Measurements from ENCODE around the gene OTP. TPM values are rescaled to one million over a fixed set of nuclear protein-coding genes. Genes with fewer than 3 reads are reported as not detected.
"Not testable (repeated sequence)": the region's sequence is repeated elsewhere in the genome, so short reads cannot be mapped to it uniquely, and the experiment has no call there.

OTP gene
- total and polyA plus RNA-seq, 7 donors: 0.01 TPM; not detected in 6

DNA sequence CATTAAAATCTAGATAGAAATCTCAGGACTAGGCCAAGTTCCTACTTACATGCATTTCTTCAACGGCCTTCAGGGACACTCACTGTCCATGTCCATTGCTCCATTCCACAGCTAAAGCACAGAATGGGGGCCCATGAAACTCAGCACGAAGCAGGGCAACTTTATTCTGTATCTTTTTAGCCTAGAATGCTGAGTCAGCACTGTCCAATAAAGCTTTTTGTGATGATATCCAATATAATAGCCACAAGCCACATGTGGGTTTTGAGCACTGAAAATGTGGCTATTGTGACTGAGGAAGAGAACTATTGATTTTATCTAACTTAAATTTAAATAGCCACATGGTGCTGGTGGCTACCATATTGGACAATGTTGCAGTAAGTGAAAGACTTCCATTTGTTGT, 21.6 kb downstream of the OTP start:
- TF ChIP-seq, protein P1, sequence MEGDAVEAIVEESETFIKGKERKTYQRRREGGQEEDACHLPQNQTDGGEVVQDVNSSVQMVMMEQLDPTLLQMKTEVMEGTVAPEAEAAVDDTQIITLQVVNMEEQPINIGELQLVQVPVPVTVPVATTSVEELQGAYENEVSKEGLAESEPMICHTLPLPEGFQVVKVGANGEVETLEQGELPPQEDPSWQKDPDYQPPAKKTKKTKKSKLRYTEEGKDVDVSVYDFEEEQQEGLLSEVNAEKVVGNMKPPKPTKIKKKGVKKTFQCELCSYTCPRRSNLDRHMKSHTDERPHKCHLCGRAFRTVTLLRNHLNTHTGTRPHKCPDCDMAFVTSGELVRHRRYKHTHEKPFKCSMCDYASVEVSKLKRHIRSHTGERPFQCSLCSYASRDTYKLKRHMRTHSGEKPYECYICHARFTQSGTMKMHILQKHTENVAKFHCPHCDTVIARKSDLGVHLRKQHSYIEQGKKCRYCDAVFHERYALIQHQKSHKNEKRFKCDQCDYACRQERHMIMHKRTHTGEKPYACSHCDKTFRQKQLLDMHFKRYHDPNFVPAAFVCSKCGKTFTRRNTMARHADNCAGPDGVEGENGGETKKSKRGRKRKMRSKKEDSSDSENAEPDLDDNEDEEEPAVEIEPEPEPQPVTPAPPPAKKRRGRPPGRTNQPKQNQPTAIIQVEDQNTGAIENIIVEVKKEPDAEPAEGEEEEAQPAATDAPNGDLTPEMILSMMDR (IDR thresholded peaks at IDR 0.05): no peak
- no peaks in the 10 kb centered on the region for H3K36me3 ChIP-seq (ENCODE audit: insufficient read depth in 1 of 2, low read depth in 1 of 2)
- WGBS, 3 donors: 71 to 74% (median 72%) methylated on average over 2 of the region's 2 CpGs
- DNase-seq: no peak
- H3K27me3 ChIP-seq (ENCODE audit: insufficient read depth in 3 of 3, low read length in 2 of 3): peaks cover 0 to 24% (median 0%) of the 10 kb centered on the region in 3 donors
- no peaks in the 10 kb centered on the region for H3K4me1 ChIP-seq
- intact Hi-C loops (cut with DNase I): no loop called here
- no peak overlapping the region for H3K27ac ChIP-seq
- H3K4me3 ChIP-seq: no peak overlapping the region
- no peaks in the 10 kb centered on the region for H3K9me3 ChIP-seq
- ATAC-seq: no peak

DNA sequence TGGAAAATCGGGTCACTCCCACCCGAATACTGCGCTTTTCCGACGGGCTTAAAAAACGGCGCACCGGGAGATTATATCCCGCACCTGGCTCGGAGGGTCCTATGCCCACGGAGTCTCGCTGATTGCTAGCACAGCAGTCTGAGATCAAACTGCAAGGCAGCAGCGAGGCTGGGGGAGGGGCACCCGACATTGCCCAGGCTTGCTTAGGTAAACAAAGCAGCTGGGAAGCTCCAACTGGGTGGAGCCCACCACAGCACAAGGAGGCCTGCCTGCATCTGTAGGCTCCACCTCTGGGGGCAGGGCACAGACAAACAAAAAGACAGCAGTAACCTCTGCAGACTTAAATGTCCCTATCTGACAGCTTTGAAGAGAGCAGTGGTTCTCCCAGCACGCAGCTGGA, 29.6 kb downstream of the OTP start:
- H3K36me3 ChIP-seq (ENCODE audit: insufficient read depth in 1 of 2, low read depth in 1 of 2); intact Hi-C loops (cut with DNase I); ATAC-seq; H3K4me3 ChIP-seq; H3K9me3 ChIP-seq; H3K27me3 ChIP-seq (ENCODE audit: insufficient read depth in 3 of 3, low read length in 2 of 3); DNase-seq; H3K27ac ChIP-seq; H3K4me1 ChIP-seq: not testable (repeated sequence)
- WGBS, 3 donors: 88 to 92% (median 88%) methylated on average over 12 to 15 of the region's 15 CpGs

DNA sequence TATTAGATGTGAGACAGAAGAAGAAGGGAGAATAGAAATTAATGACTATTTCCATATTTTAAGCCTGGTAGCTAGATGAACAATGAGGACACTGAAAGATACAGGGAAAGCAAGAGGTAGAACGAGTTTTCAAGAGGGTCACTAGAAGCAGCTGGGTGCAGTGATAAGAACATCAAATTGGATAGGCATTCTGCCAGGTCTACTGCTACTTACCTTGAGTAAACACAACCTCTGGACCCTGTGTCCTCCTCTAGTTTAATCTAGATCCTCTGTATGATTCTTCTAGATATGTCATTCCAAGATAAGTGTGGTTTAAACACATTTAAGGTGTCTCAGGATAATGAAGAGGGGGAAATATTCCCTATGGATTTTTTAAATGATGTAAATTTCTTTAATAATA, 31.2 kb downstream of the OTP start:
- ATAC-seq: no peak
- Histone ChIP-seq H3K27ac (no peak overlapping the region), H3K36me3 (ENCODE audit: insufficient read depth in 1 of 2, low read depth in 1 of 2) (no peaks in the 10 kb centered on the region)

DNA sequence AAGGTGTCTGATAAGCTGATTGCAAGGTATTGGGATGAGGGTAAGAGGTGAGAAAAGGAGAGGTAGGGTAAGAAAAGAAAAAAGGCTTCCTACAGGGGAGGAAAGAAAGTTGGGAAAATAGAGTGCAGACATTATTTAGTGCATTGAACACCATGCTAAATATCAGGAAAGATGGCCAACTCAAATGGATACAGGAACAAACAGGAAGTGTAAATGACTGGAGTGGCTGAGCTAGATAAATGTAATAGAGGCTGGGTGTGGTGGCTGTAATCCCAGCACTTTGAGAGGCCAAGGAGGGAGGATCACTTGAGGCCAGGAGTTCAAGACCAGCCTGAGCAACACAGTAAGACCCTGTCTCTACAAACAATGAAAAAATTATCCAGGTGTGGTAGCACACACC, 32.2 kb downstream of the OTP start:
- ATAC-seq: no peak

More for the DNA sequence above, 31.2 kb downstream of the OTP start:
- no peak for DNase-seq
- 64 to 67% (median 65%) methylated on average over 1 of the region's 1 CpG for WGBS, 3 donors
- peaks cover 0 to 5% (median 5%) of the 10 kb centered on the region in 3 donors for H3K27me3 ChIP-seq (ENCODE audit: insufficient read depth in 3 of 3, low read length in 2 of 3)
- H3K9me3 ChIP-seq: peaks cover 4% of the 10 kb centered on the region
- H3K4me3 ChIP-seq: no peak overlapping the region
- TF ChIP-seq, protein P1 (IDR thresholded peaks at IDR 0.05): no peak
- intact Hi-C loops (cut with DNase I): no loop called here
- H3K4me1 ChIP-seq: no peaks in the 10 kb centered on the region

DNA sequence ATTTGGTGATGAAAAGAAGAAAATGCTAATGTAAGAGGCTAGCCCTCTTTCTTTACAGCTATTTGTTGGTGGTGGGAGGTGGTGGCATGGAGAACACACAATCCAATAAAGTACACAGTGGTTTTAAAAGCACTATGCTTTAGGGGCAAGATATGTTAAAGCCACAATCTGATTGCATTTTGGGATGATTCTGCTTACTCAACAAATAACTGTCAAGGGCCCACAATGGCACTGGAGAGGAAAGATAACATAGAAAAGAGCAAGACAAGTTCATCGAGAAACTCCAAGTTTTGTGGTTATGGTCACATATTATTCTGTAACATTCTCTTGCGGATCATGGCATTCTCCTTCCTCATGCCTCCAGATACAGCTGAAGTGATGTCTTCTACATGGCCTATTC, 38.8 kb downstream of the OTP start:
- no peaks in the 10 kb centered on the region for H3K4me1 ChIP-seq
- DNase-seq (no peak), ATAC-seq (no peak)
- H3K9me3 ChIP-seq: peaks cover 4% of the 10 kb centered on the region
- H3K27ac ChIP-seq: no peak overlapping the region
- TF ChIP-seq, protein P1 (IDR thresholded peaks at IDR 0.05): no peak
- no peak overlapping the region for H3K4me3 ChIP-seq
- intact Hi-C loops (cut with DNase I): no loop called here
- peaks cover 0 to 2% (median 0%) of the 10 kb centered on the region in 3 donors for H3K27me3 ChIP-seq (ENCODE audit: insufficient read depth in 3 of 3, low read length in 2 of 3)
- no peaks in the 10 kb centered on the region for H3K36me3 ChIP-seq (ENCODE audit: insufficient read depth in 1 of 2, low read depth in 1 of 2)
- WGBS, 3 donors: 95 to 99% (median 97%) methylated on average over 2 of the region's 2 CpGs

More for the DNA sequence above, 32.2 kb downstream of the OTP start:
- DNase-seq: no peak
- no peaks in the 10 kb centered on the region for H3K36me3 ChIP-seq (ENCODE audit: insufficient read depth in 1 of 2, low read depth in 1 of 2)
- H3K9me3 ChIP-seq: peaks cover 4% of the 10 kb centered on the region
- no peaks in the 10 kb centered on the region for H3K4me1 ChIP-seq
- intact Hi-C loops (cut with DNase I): no loop called here
- TF ChIP-seq, protein P1 (IDR thresholded peaks at IDR 0.05): no peak
- no peak overlapping the region for H3K4me3 ChIP-seq
- no peak overlapping the region for H3K27ac ChIP-seq
- peaks cover 0 to 5% (median 5%) of the 10 kb centered on the region in 3 donors for H3K27me3 ChIP-seq (ENCODE audit: insufficient read depth in 3 of 3, low read length in 2 of 3)

Measured in psoas muscle (tissue), 8 donors.